ENCODE data around the gene PLEKHG4B.

PLEKHG4B gene

GRCh38 chr5:204966-205670 lies 113.2 kb downstream of the PLEKHG4B start:
- DNase-seq, result no peak
- Histone ChIP-seq H3K27me3 (replicated peaks) (no peaks in the 10 kb centered on the region), H3K27ac (no peak overlapping the region), H3K4me3 (ENCODE audit: low read depth, low read length) (no peak overlapping the region), H3K36me3 (replicated peaks) (peaks cover 2% of the 10 kb centered on the region)
- in situ Hi-C loops (cut with HindIII; ENCODE audit: low pct_ligation_motif_present, low sequenced_read_pairs), result no loop called here
- no peak for TF ChIP-seq CTCF (IDR thresholded peaks at IDR 0.05; ENCODE audit: low read depth, low read length, missing control alignments)

- DNase-seq, result no peak
- Histone ChIP-seq H3K27ac (no peak overlapping the region), H3K36me3 (replicated peaks) (peaks cover 2% of the 10 kb centered on the region), H3K27me3 (replicated peaks) (no peaks in the 10 kb centered on the region), H3K4me3 (ENCODE audit: low read depth, low read length) (no peak overlapping the region)
- TF ChIP-seq CTCF (IDR thresholded peaks at IDR 0.05; ENCODE audit: low read depth, low read length, missing control alignments), result no peak
- in situ Hi-C loops (cut with HindIII; ENCODE audit: low pct_ligation_motif_present, low sequenced_read_pairs), result no loop called here
Measured at GRCh38 chr5:206406-206805, 114.4 kb downstream of the PLEKHG4B start.

- in situ Hi-C loops (cut with HindIII; ENCODE audit: low pct_ligation_motif_present, low sequenced_read_pairs), result no loop called here
Measured at GRCh38 chr5:206927-207536, 115.1 kb downstream of the PLEKHG4B start.

GRCh38 chr5:207599-207998 lies 115.6 kb downstream of the PLEKHG4B start:
- Histone ChIP-seq H3K27ac (no peak overlapping the region), H3K36me3 (replicated peaks) (peaks cover 2% of the 10 kb centered on the region), H3K27me3 (replicated peaks) (no peaks in the 10 kb centered on the region), H3K4me3 (ENCODE audit: low read depth, low read length) (no peak overlapping the region)
- no peak for DNase-seq
- TF ChIP-seq CTCF (IDR thresholded peaks at IDR 0.05; ENCODE audit: low read depth, low read length, missing control alignments), result no peak
- in situ Hi-C loops (cut with HindIII; ENCODE audit: low pct_ligation_motif_present, low sequenced_read_pairs), result no loop called here

More at GRCh38 chr5:206927-207536, 115.1 kb downstream of the PLEKHG4B start:
- H3K36me3 ChIP-seq (replicated peaks), result peaks cover 2% of the 10 kb centered on the region
- no peak for DNase-seq
- no peak for TF ChIP-seq CTCF (IDR thresholded peaks at IDR 0.05; ENCODE audit: low read depth, low read length, missing control alignments)
- H3K27me3 ChIP-seq (replicated peaks), result no peaks in the 10 kb centered on the region
- no peak overlapping the region for H3K27ac ChIP-seq
- H3K4me3 ChIP-seq (ENCODE audit: low read depth, low read length), result no peak overlapping the region

GRCh38 chr5:208449-209114 lies 116.6 kb downstream of the PLEKHG4B start:
- TF ChIP-seq CTCF (IDR thresholded peaks at IDR 0.05; ENCODE audit: low read depth, low read length, missing control alignments), result no peak
- in situ Hi-C loops (cut with HindIII; ENCODE audit: low pct_ligation_motif_present, low sequenced_read_pairs), result no loop called here
- H3K27me3 ChIP-seq (replicated peaks), result no peaks in the 10 kb centered on the region

More at GRCh38 chr5:208449-209114, 116.6 kb downstream of the PLEKHG4B start:
- DNase-seq, result no peak
- peaks cover 3% of the 10 kb centered on the region for H3K36me3 ChIP-seq (replicated peaks)
- H3K4me3 ChIP-seq (ENCODE audit: low read depth, low read length), result no peak overlapping the region
- H3K27ac ChIP-seq, result no peak overlapping the region

Measured in brain microvascular endothelial cell (primary cell).